ENCODE data around the gene PNPO. TPM values are rescaled to one million over a fixed set of nuclear protein-coding genes. Genes with fewer than 3 reads are reported as not detected.

Gene PNPO
- total and polyA plus RNA-seq, 2 of the 8 experiments (the other 6 are each of a cell fraction or from before 2014, with no cell fraction given) = 7.0 to 8.1 TPM

DNA sequence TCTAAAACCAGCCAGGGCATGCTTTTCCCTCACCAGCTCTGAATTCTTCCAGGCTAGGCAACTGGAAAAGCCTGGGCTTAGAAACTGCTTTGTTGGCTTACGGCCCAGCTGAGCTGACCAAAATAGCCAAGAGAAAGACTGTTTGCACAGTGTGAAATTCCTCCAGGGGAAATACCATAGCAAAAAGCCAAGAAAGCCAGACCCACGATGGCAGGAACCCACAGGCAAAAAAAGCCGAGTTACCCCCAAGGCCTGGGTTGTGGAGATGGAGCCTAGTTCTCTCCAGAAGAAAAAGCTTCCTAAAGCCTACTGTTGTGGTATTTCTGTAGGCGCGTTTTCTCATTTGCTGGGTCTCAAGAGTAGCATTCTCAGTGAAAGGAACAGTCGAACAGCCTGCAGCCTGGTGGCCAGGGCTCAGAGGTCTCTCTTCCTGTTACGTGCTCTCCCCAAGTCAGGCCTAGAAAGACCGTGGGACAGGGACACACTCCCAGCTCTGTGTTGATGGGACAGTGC is 36.1 kb upstream of the PNPO start:
- Histone ChIP-seq H3K56ac (replicated peaks; ENCODE audit: insufficient read length, low read depth, low read length) (no peak overlapping the region), H3K27ac (ENCODE audit: low read depth, low read length) (no peak overlapping the region), H2BK12ac (ENCODE audit: low read depth, low read length) (peak overlapping the region; percentile 18; the same call in 1 of the 2 replicates), H3K14ac (ENCODE audit: insufficient read length) (no peak overlapping the region), H4K20me1 (replicated peaks in 1 of 2; ENCODE audit: control insufficient read depth in 1 of 2, insufficient read depth in 2 of 2, low read length in 2 of 2) (peaks cover 0 to 3% of the 10 kb centered on the region in 2 experiments), H3K23ac (ENCODE audit: insufficient read length) (no peak overlapping the region), H3K4ac (replicated peaks; ENCODE audit: insufficient read length, low read depth, low read length) (no peak overlapping the region), H2BK120ac (replicated peaks; ENCODE audit: low read depth, low read length) (no peak overlapping the region), H3K36me3 (ENCODE audit: control insufficient read depth in 2 of 4, insufficient read depth in 4 of 4, low read length in 3 of 4) (no peaks in the 10 kb centered on the region), H3K18ac (ENCODE audit: extremely low read depth, low read length) (no peak overlapping the region), H2AK5ac (ENCODE audit: low read depth, low read length) (no peak overlapping the region), H3K23me2 (ENCODE audit: low read depth, low read length) (peaks cover 2% of the 10 kb centered on the region; the same call in 1 of the 2 replicates), H4K8ac (ENCODE audit: extremely low read depth, insufficient read depth, low read length) (peak overlapping the region; percentile 85; the same call in 1 of the 2 replicates), H3K4me3 (ENCODE audit: extremely low read depth in 1 of 4, insufficient read depth in 2 of 4, low read depth in 3 of 4, low read length in 4 of 4) (no peak overlapping the region), H2BK5ac (ENCODE audit: low read depth, low read length) (peak overlapping the region; percentile 18; the same call in 1 of the 2 replicates), H3K27me3 (replicated peaks in 1 of 4; ENCODE audit: control insufficient read depth in 3 of 4, extremely low read depth in 1 of 4, insufficient read depth in 3 of 4, low read length in 3 of 4) (no peaks in the 10 kb centered on the region), H3K79me1 (ENCODE audit: low read depth, low read length) (peaks cover 10% of the 10 kb centered on the region), H3K4me1 (replicated peaks in 1 of 4; ENCODE audit: control insufficient read depth in 3 of 4, insufficient read depth in 4 of 4, low read length in 3 of 4) (peaks cover 8 to 17% (median 12%) of the 10 kb centered on the region in 4 experiments), H4K91ac (replicated peaks; ENCODE audit: insufficient read length, low read length) (no peak overlapping the region), H3K4me2 (ENCODE audit: insufficient read depth in 1 of 2, low read depth in 2 of 2, low read length in 2 of 2) (no peak overlapping the region), H2AFZ (ENCODE audit: low read length) (no peak overlapping the region), H2BK20ac (ENCODE audit: low read length) (no peak overlapping the region), H2BK15ac (ENCODE audit: low read length) (no peak overlapping the region), H3K79me2 (ENCODE audit: control insufficient read depth in 1 of 2, insufficient read depth in 2 of 2, low read length in 2 of 2) (peaks cover 0 to 6% of the 10 kb centered on the region in 2 experiments; a peak in 2 of 4 replicates), H3K9me3 (ENCODE audit: insufficient read depth in 2 of 2, low read depth in 1 of 2, low read length in 1 of 2) (no peaks in the 10 kb centered on the region), H3K9ac (replicated peaks in 1 of 4; ENCODE audit: extremely low read depth in 1 of 4, low read depth in 3 of 4, low read length in 3 of 4) (no peak overlapping the region), H4K5ac (ENCODE audit: insufficient read length, low read depth, low read length) (no peak overlapping the region)
- TF ChIP-seq CHD2 (IDR thresholded peaks at IDR 0.05; ENCODE audit: low read length) (no peak), YY1 (IDR thresholded peaks at IDR 0.05; ENCODE audit: low read depth, low read length) (no peak), EZH2 (IDR thresholded peaks at IDR 0.05; ENCODE audit: low read depth, low read length, severe bottlenecking) (no peak), NANOG (IDR thresholded peaks at IDR 0.05; ENCODE audit: insufficient read depth, low read depth, low read length, poor library complexity, severe bottlenecking) (no peak), TEAD4 (IDR thresholded peaks at IDR 0.05; ENCODE audit: low read depth, low read length) (no peak)
- 92% methylated on average over 8 of the region's 8 CpGs; no CpG with 5 or more reads in 1 of the 2 experiments for WGBS, 2 experiments (ENCODE audit: extremely low coverage in 1 of 2, insufficient coverage in 1 of 2, insufficient read length in 1 of 2, insufficient replicate concordance in 2 of 2, low coverage in 1 of 2, low lambda C conversion rate in 2 of 2, missing lambda C conversion rate in 1 of 2)
- FAIRE-seq (no peak), DNase-seq (ENCODE audit: low read depth in 1 of 2, low spot score in 2 of 2) (no peak)
- ChIA-PET CTCF (ENCODE audit: partially characterized antibody) (interaction anchor here (0.8 to 1.8 kb wide), 16 partner anchors 9 to 113 kb away, joined by 3 to 8 read pairs (median 3); no protein-coding TSS in a partner anchor), POLR2A (ENCODE audit: partially characterized antibody) (interaction anchor here (0.6 to 3.5 kb wide), 5 partner anchors 9 to 52 kb away, joined by 3 to 15 read pairs (median 4); partner anchors contain the start of genes PRR15L and SP2)

Measured in H1 (cell line).